Measurements from ENCODE around the gene CRKL.

Gene CRKL
- total RNA-seq: 95.5 to 221 (median 180) reads per million in 9 experiments

GRCh38 chr22:20916916-20917810, at the start of gene CRKL:
TSS of gene CRKL (plus strand) at chr22:20917407. CDS start at chr22:20917935, 528 bp downstream.
- peaks cover 30 to 49% of the 10 kb centered on the region in 2 donors for H3K4me1 Mint-ChIP-seq (ENCODE audit: low read depth in 2 of 2)
- DNase-seq: peak; percentile 90 to 95 (median 92)
- H3K27me3 Mint-ChIP-seq: no peaks in the 10 kb centered on the region
- peak within 1 kb of the TSS; percentile 95 to 96 for H3K27ac Mint-ChIP-seq
- H3K4me3 Mint-ChIP-seq: peak within 1 kb of the TSS; percentile 77 to 96
- H3K9me3 Mint-ChIP-seq: no peaks in the 10 kb centered on the region
- ATAC-seq (replicated peaks): peak; percentile 96
- peaks cover 18% of the 10 kb centered on the region for H3K36me3 Mint-ChIP-seq (ENCODE audit: insufficient read depth)

- H3K4me3 Mint-ChIP-seq: no peak overlapping the region
- H3K4me1 Mint-ChIP-seq (ENCODE audit: low read depth in 2 of 2): peaks cover 19 to 24% of the 10 kb centered on the region in 2 donors
- peaks cover 51% of the 10 kb centered on the region for H3K36me3 Mint-ChIP-seq (ENCODE audit: insufficient read depth)
- H3K9me3 Mint-ChIP-seq: no peaks in the 10 kb centered on the region
- peak overlapping the region; percentile 62 to 87 for H3K27ac Mint-ChIP-seq
- DNase-seq (no peak), ATAC-seq (replicated peaks) (no peak)
- H3K27me3 Mint-ChIP-seq: no peaks in the 10 kb centered on the region
Measured at GRCh38 chr22:20868025-20868962, 48.9 kb upstream of the CRKL start.

GRCh38 chr22:20869234-20869633, 48.0 kb upstream of the CRKL start:
- Mint-ChIP-seq H3K36me3 (ENCODE audit: insufficient read depth) (peaks cover 56% of the 10 kb centered on the region), H3K9me3 (no peaks in the 10 kb centered on the region), H3K4me3 (no peak overlapping the region), H3K27ac (peak overlapping the region in 1 of 2 donors; percentile 62), H3K4me1 (ENCODE audit: low read depth in 2 of 2) (peaks cover 12 to 17% of the 10 kb centered on the region in 2 donors), H3K27me3 (no peaks in the 10 kb centered on the region)
- DNase-seq (no peak), ATAC-seq (replicated peaks) (no peak)

GRCh38 chr22:20873214-20873613, 44.0 kb upstream of the CRKL start:
- Mint-ChIP-seq H3K9me3 (no peaks in the 10 kb centered on the region), H3K27ac (no peak overlapping the region), H3K4me3 (no peak overlapping the region), H3K27me3 (no peaks in the 10 kb centered on the region), H3K4me1 (ENCODE audit: low read depth in 2 of 2) (peaks cover 0 to 3% of the 10 kb centered on the region in 2 donors), H3K36me3 (ENCODE audit: insufficient read depth) (peaks cover 71% of the 10 kb centered on the region)
- no peak for ATAC-seq (replicated peaks)
- no peak for DNase-seq

GRCh38 chr22:20875296-20875695, 41.9 kb upstream of the CRKL start:
- H3K4me1 Mint-ChIP-seq (ENCODE audit: low read depth in 2 of 2): peaks cover 0 to 4% of the 10 kb centered on the region in 2 donors
- H3K9me3 Mint-ChIP-seq: no peaks in the 10 kb centered on the region
- H3K4me3 Mint-ChIP-seq: no peak overlapping the region
- H3K27me3 Mint-ChIP-seq: no peaks in the 10 kb centered on the region
- H3K27ac Mint-ChIP-seq: peak overlapping the region in 1 of 2 donors; percentile 44
- peaks cover 64% of the 10 kb centered on the region for H3K36me3 Mint-ChIP-seq (ENCODE audit: insufficient read depth)
- ATAC-seq (replicated peaks) (no peak), DNase-seq (no peak)

GRCh38 chr22:20877715-20878114, 39.5 kb upstream of the CRKL start:
- H3K9me3 Mint-ChIP-seq: no peaks in the 10 kb centered on the region
- H3K27me3 Mint-ChIP-seq: no peaks in the 10 kb centered on the region
- peaks cover 0 to 4% of the 10 kb centered on the region in 2 donors for H3K4me1 Mint-ChIP-seq (ENCODE audit: low read depth in 2 of 2)
- DNase-seq: no peak
- H3K4me3 Mint-ChIP-seq: no peak overlapping the region
- ATAC-seq (replicated peaks): no peak
- no peak overlapping the region for H3K27ac Mint-ChIP-seq
- peaks cover 65% of the 10 kb centered on the region for H3K36me3 Mint-ChIP-seq (ENCODE audit: insufficient read depth)

- H3K4me3 Mint-ChIP-seq: no peak overlapping the region
- DNase-seq (no peak), ATAC-seq (replicated peaks) (no peak)
- H3K4me1 Mint-ChIP-seq (ENCODE audit: low read depth in 2 of 2): peaks cover 3 to 7% of the 10 kb centered on the region in 2 donors
- peaks cover 58% of the 10 kb centered on the region for H3K36me3 Mint-ChIP-seq (ENCODE audit: insufficient read depth)
- peak overlapping the region in 1 of 2 donors; percentile 49 for H3K27ac Mint-ChIP-seq
- H3K9me3 Mint-ChIP-seq: no peaks in the 10 kb centered on the region
- no peaks in the 10 kb centered on the region for H3K27me3 Mint-ChIP-seq
Measured at GRCh38 chr22:20881231-20881630, 36.0 kb upstream of the CRKL start.

GRCh38 chr22:20881869-20882815, 35.1 kb upstream of the CRKL start:
- no peaks in the 10 kb centered on the region for H3K9me3 Mint-ChIP-seq
- ATAC-seq (replicated peaks): no peak
- no peak overlapping the region for H3K27ac Mint-ChIP-seq
- peaks cover 3 to 7% of the 10 kb centered on the region in 2 donors for H3K4me1 Mint-ChIP-seq (ENCODE audit: low read depth in 2 of 2)
- no peak for DNase-seq
- no peak overlapping the region for H3K4me3 Mint-ChIP-seq
- peaks cover 58% of the 10 kb centered on the region for H3K36me3 Mint-ChIP-seq (ENCODE audit: insufficient read depth)
- H3K27me3 Mint-ChIP-seq: no peaks in the 10 kb centered on the region

GRCh38 chr22:20882855-20883254, 34.4 kb upstream of the CRKL start:
- Mint-ChIP-seq H3K36me3 (ENCODE audit: insufficient read depth) (peaks cover 58% of the 10 kb centered on the region), H3K4me1 (ENCODE audit: low read depth in 2 of 2) (peaks cover 3 to 7% of the 10 kb centered on the region in 2 donors), H3K9me3 (no peaks in the 10 kb centered on the region), H3K27ac (no peak overlapping the region), H3K27me3 (no peaks in the 10 kb centered on the region), H3K4me3 (no peak overlapping the region)
- no peak for DNase-seq
- ATAC-seq (replicated peaks): no peak

GRCh38 chr22:20884454-20884853, 32.8 kb upstream of the CRKL start:
- Mint-ChIP-seq H3K9me3 (no peaks in the 10 kb centered on the region), H3K27ac (peak overlapping the region in 1 of 2 donors; percentile 81), H3K27me3 (no peaks in the 10 kb centered on the region), H3K4me3 (no peak overlapping the region), H3K4me1 (ENCODE audit: low read depth in 2 of 2) (peaks cover 3% of the 10 kb centered on the region in 2 donors), H3K36me3 (ENCODE audit: insufficient read depth) (peaks cover 66% of the 10 kb centered on the region)
- no peak for ATAC-seq (replicated peaks)
- DNase-seq: no peak

GRCh38 chr22:20885017-20885556, 32.1 kb upstream of the CRKL start:
- Mint-ChIP-seq H3K4me1 (ENCODE audit: low read depth in 2 of 2) (peaks cover 3% of the 10 kb centered on the region in 2 donors), H3K9me3 (no peaks in the 10 kb centered on the region), H3K27me3 (no peaks in the 10 kb centered on the region), H3K4me3 (no peak overlapping the region), H3K36me3 (ENCODE audit: insufficient read depth) (peaks cover 72% of the 10 kb centered on the region), H3K27ac (peak overlapping the region in 1 of 2 donors; percentile 81)
- ATAC-seq (replicated peaks) (no peak), DNase-seq (no peak)

- no peak overlapping the region for H3K27ac Mint-ChIP-seq
- peaks cover 70% of the 10 kb centered on the region for H3K36me3 Mint-ChIP-seq (ENCODE audit: insufficient read depth)
- H3K9me3 Mint-ChIP-seq: no peaks in the 10 kb centered on the region
- DNase-seq: peak; percentile 11 to 14 (median 14)
- peaks cover 3% of the 10 kb centered on the region in 2 donors for H3K4me1 Mint-ChIP-seq (ENCODE audit: low read depth in 2 of 2)
- ATAC-seq (replicated peaks): peak; percentile 48
- no peak overlapping the region for H3K4me3 Mint-ChIP-seq
- no peaks in the 10 kb centered on the region for H3K27me3 Mint-ChIP-seq
Measured at GRCh38 chr22:20885557-20886323, 31.5 kb upstream of the CRKL start.
